Measurements from ENCODE around the gene PYCR2. TPM values are rescaled to one million over a fixed set of nuclear protein-coding genes. Genes with fewer than 3 reads are reported as not detected.

PYCR2 gene
- total RNA-seq, 1 donor from 2014 or later, result 109 TPM

DNA sequence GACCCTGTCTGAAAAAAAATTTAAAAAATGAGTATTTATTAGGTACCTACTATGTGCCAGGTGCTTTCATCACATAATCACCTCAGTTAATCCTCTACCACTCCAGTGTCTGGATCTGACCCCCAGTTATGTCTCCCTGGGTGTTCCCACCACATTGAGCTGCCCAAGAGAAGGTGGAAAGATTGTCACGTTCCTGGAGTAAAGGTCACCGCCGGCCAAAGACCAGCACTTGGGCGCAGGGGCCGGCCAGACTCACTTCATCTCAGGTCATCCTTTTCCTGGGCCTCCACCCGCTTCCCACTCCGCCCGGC is 714 bp downstream of the PYCR2 start:
- TF ChIP-seq, protein P1, sequence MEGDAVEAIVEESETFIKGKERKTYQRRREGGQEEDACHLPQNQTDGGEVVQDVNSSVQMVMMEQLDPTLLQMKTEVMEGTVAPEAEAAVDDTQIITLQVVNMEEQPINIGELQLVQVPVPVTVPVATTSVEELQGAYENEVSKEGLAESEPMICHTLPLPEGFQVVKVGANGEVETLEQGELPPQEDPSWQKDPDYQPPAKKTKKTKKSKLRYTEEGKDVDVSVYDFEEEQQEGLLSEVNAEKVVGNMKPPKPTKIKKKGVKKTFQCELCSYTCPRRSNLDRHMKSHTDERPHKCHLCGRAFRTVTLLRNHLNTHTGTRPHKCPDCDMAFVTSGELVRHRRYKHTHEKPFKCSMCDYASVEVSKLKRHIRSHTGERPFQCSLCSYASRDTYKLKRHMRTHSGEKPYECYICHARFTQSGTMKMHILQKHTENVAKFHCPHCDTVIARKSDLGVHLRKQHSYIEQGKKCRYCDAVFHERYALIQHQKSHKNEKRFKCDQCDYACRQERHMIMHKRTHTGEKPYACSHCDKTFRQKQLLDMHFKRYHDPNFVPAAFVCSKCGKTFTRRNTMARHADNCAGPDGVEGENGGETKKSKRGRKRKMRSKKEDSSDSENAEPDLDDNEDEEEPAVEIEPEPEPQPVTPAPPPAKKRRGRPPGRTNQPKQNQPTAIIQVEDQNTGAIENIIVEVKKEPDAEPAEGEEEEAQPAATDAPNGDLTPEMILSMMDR (IDR thresholded peaks at IDR 0.05), result no peak
- DNase-seq (no peak), ATAC-seq (ENCODE audit: low read depth) (no peak)
- intact Hi-C loops (cut with micrococcal nuclease), result loop anchor here (5.0 to 10.0 kb wide), 2 partner anchors 54 to 269 kb away; partner anchors contain the start of gene ENAH
- peak overlapping the region; percentile 88 for H3K27ac Mint-ChIP-seq
- ChIA-PET CTCF (interaction anchor here (1.4 to 1.9 kb wide), 3 partner anchors 12 to 146 kb away, joined by 5 to 9 read pairs (median 7); partner anchors contain the start of genes SRP9 and TMEM63A), POLR2A (interaction anchor here (0.6 to 3.3 kb wide), 19 partner anchors 12 to 496 kb away, joined by 3 to 52 read pairs (median 7); partner anchors contain the start of genes H3-3A, SDE2, SRP9 and TMEM63A)
- H3K4me3 Mint-ChIP-seq, result peak overlapping the region; percentile 95
- no peaks in the 10 kb centered on the region for H3K9me3 Mint-ChIP-seq
- H3K4me1 Mint-ChIP-seq, result peaks cover 20% of the 10 kb centered on the region
- no peaks in the 10 kb centered on the region for H3K27me3 Mint-ChIP-seq
- H3K36me3 Mint-ChIP-seq (ENCODE audit: low read depth), result peaks cover 45% of the 10 kb centered on the region

DNA sequence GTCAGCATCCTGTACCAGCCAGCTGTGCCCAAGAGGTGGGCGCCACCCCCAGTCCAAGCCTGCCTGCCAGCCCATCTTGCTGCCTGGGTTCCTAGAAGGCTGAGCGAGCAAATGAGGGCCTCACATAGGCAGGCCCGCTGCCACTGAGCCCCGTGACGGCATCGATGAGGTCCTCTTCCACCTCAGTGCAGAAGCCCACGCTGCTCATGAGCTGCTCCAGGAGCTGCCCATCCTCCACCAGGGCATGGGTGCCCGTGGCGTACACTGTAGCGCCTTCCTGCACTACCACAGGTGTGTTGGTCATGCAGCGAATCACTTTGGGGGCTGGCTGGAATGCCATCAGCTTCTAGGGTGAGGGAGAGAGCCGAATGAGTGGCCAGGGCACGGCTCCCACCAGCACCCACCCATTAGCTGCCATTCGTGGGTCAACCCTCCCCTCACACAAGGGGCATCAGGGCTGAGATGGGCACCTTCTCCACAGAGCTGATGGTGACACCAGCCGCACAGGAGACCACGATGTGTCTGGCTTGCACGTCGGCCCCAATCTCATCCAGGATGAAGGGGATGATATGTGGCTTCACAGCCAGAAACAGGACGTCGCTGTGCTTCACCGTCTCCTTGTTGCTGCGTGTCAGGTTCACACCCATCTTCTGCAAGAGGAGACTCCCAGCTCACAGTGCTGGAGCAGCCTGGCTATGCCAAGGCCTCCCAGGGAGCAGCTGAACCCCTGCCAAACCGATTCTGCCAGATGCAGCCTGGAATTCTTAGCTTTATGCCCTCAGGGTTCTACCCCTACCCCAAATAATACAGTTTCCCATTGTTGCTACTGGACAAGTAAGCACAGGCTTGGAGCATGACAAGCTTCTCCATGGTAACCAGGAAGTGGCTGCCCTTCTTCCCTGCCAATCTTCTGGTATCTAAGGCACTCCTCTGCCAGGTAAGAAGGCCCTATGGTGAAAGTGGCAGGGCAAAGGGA is 2.0 kb downstream of the PYCR2 start:
- H3K27ac Mint-ChIP-seq, result no peak overlapping the region
- ATAC-seq (ENCODE audit: low read depth) (no peak), DNase-seq (no peak)
- TF ChIP-seq, protein P1 (IDR thresholded peaks at IDR 0.05), result no peak
- no peaks in the 10 kb centered on the region for H3K9me3 Mint-ChIP-seq
- H3K4me1 Mint-ChIP-seq, result peaks cover 20% of the 10 kb centered on the region
- no peaks in the 10 kb centered on the region for H3K27me3 Mint-ChIP-seq
- peak overlapping the region; percentile 95 for H3K4me3 Mint-ChIP-seq
- peaks cover 57% of the 10 kb centered on the region for H3K36me3 Mint-ChIP-seq (ENCODE audit: low read depth)
- CTCF ChIA-PET, result interaction anchor here (1.6 kb wide), 1 partner anchor 53 kb away, joined by 4 read pairs; no protein-coding TSS in a partner anchor
- POLR2A ChIA-PET, result interaction anchor here (2.3 to 3.3 kb wide), 2 partner anchors 11 to 40 kb away, joined by 15 to 52 read pairs; partner anchors contain the start of gene TMEM63A
- intact Hi-C loops (cut with micrococcal nuclease), result loop anchor here (5.0 to 10.0 kb wide), 2 partner anchors 55 to 267 kb away; partner anchors contain the start of gene ENAH

DNA sequence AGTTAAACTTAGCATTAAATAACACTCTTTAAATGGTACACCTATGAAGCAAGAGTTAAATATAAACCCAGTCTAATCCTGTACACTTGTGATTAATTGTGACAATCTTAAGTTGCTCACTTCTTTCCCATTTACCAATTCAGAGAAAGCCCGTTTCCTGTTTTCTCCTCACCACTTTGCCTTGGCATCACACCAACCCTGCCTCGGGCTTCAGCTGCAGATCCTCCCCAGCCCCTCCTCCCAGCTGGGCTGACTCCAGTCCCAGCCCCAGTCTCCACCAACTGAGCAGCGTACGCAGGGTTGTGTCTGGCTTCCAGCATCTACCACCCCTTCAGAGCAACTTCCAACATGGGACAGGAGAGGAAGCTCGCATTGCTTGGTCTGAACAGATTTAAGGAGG is 4.1 kb downstream of the PYCR2 start:
- peaks cover 76% of the 10 kb centered on the region for H3K36me3 Mint-ChIP-seq (ENCODE audit: low read depth)
- CTCF ChIA-PET, result no interaction called here

DNA sequence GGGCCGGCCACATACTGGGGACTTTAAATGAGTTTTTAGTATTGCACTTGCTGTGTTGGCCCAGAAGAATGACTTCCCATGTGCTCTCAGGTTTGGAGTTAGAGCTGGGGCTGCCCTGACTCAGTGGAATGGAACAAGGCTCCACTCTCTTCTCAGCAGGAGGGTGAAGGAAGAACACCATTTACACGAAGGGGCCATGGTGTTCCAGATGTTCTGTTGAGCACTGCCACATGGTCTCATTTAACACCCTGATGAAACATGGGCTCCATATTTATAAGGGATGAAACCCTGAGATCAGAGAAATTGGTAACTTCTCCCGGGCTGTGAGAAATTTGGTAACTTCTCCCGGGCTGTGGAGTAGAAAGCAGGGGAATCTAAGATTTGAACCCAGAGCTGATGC is 5.8 kb downstream of the PYCR2 start:
- POLR2A ChIA-PET, result interaction anchor here (0.6 to 0.7 kb wide), 2 partner anchors 13 to 599 kb away, joined by 3 to 5 read pairs; no protein-coding TSS in a partner anchor
- ATAC-seq (ENCODE audit: low read depth), result no peak
- DNase-seq, result no peak
- peaks cover 78% of the 10 kb centered on the region for H3K36me3 Mint-ChIP-seq (ENCODE audit: low read depth)
- H3K27ac Mint-ChIP-seq, result no peak overlapping the region
- H3K9me3 Mint-ChIP-seq, result no peaks in the 10 kb centered on the region
- no peaks in the 10 kb centered on the region for H3K27me3 Mint-ChIP-seq
- no peak overlapping the region for H3K4me3 Mint-ChIP-seq
- peaks cover 10% of the 10 kb centered on the region for H3K4me1 Mint-ChIP-seq
- TF ChIP-seq, protein P1 (IDR thresholded peaks at IDR 0.05), result no peak
- CTCF ChIA-PET, result no interaction called here
- intact Hi-C loops (cut with micrococcal nuclease), result no loop called here

More for the DNA sequence above, 4.1 kb downstream of the PYCR2 start:
- no peaks in the 10 kb centered on the region for H3K27me3 Mint-ChIP-seq
- TF ChIP-seq, protein P1 (IDR thresholded peaks at IDR 0.05), result no peak
- peaks cover 18% of the 10 kb centered on the region for H3K4me1 Mint-ChIP-seq
- H3K9me3 Mint-ChIP-seq, result no peaks in the 10 kb centered on the region
- intact Hi-C loops (cut with micrococcal nuclease), result loop anchor here (5.0 to 10.0 kb wide), 2 partner anchors 57 to 265 kb away; partner anchors contain the start of gene ENAH
- POLR2A ChIA-PET, result interaction anchor here (0.8 to 1.6 kb wide), 3 partner anchors 23 to 475 kb away, joined by 3 to 4 read pairs (median 3); partner anchors contain the start of gene TMEM63A
- no peak overlapping the region for H3K4me3 Mint-ChIP-seq
- no peak for ATAC-seq (ENCODE audit: low read depth)
- DNase-seq, result no peak
- H3K27ac Mint-ChIP-seq, result no peak overlapping the region

DNA sequence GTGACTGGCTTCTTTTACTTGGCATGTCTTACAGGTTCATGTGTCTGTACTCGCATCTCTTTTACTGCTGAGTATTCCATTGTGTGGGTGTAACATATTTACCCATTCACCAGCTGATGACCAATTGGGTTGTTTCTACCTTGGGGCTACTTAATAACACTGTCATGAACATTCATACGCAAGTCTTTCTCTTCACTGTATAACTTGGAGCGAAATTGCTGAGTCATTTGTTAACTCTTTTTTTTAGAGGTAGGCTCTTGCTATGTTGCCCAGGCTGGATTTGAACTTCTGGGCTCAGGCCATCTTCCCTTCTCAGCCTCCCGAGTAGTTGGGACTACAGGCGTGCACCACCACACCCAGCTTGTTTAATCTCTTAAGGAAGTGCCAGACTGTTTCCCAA is 6.5 kb downstream of the PYCR2 start:
- Mint-ChIP-seq H3K4me3 (no peak overlapping the region), H3K9me3 (no peaks in the 10 kb centered on the region), H3K27ac (no peak overlapping the region), H3K4me1 (peaks cover 4% of the 10 kb centered on the region), H3K36me3 (ENCODE audit: low read depth) (peaks cover 79% of the 10 kb centered on the region), H3K27me3 (no peaks in the 10 kb centered on the region)
- ATAC-seq (ENCODE audit: low read depth) (no peak), DNase-seq (no peak)
- ChIA-PET CTCF (no interaction called here), POLR2A (no interaction called here)
- TF ChIP-seq, protein P1 (IDR thresholded peaks at IDR 0.05), result no peak
- intact Hi-C loops (cut with micrococcal nuclease), result no loop called here

All from activated B cell treated with CpG ODN at 0.5 μM for 24 hours (primary cell).